H9 (cell line): ENCODE data around the gene DIP2A. TPM values are rescaled to one million over a fixed set of nuclear protein-coding genes. Genes with fewer than 3 reads are reported as not detected.

Experiments
- DNase-seq: peaks from one replicate; pipeline ENCODE4 v3.0.0-alpha.2; 2017
- H2AFZ ChIP-seq: one replicate; pipeline ENCODE4 v1.6.1; 2013; ENCODE audit warnings: mild to moderate bottlenecking, low read length, control low read depth, moderate library complexity
- H2AK5ac ChIP-seq: 2 replicates; pipeline ENCODE4 v1.6.1; 2013; ENCODE audit warnings: low read length, control low read depth, mixed read lengths; ENCODE audit not compliant: insufficient read length
- H2BK120ac ChIP-seq: one replicate; pipeline ENCODE4 v1.6.1; 2013; ENCODE audit warnings: low read depth, mild to moderate bottlenecking, low read length, control low read depth, inconsistent platforms; ENCODE audit not compliant: poor library complexity, severe bottlenecking
- H2BK12ac ChIP-seq: 2 replicates; pipeline ENCODE4 v1.6.1; 2013; ENCODE audit warnings: low read length, control low read depth, mixed read lengths, low read depth; ENCODE audit not compliant: insufficient read length
- H2BK15ac ChIP-seq: 2 replicates; pipeline ENCODE4 v1.6.1; 2013; ENCODE audit warnings: low read depth, low read length, control low read depth
- H2BK20ac ChIP-seq: one replicate; pipeline ENCODE4 v1.6.1; 2013; ENCODE audit warnings: low read depth, mild to moderate bottlenecking, low read length, control low read depth, inconsistent platforms; ENCODE audit not compliant: poor library complexity, severe bottlenecking
- H2BK5ac ChIP-seq: 2 replicates; pipeline ENCODE4 v1.6.1; 2013; ENCODE audit warnings: low read length, control low read depth, mixed read lengths; ENCODE audit not compliant: insufficient read length
- H3K14ac ChIP-seq: 2 replicates; pipeline ENCODE4 v1.6.1; 2013; ENCODE audit warnings: low read length, control low read depth; ENCODE audit not compliant: insufficient read depth
- H3K18ac ChIP-seq: 2 replicates; pipeline ENCODE4 v1.6.1; 2013; ENCODE audit warnings: low read depth, mild to moderate bottlenecking, mixed read lengths, low read length, control low read depth; ENCODE audit not compliant: insufficient read length
- H3K23ac ChIP-seq: 2 replicates; pipeline ENCODE4 v1.6.1; 2013; ENCODE audit warnings: low read length, control low read depth, mixed read lengths, low read depth; ENCODE audit not compliant: insufficient read length
- H3K23me2 ChIP-seq: 2 replicates; pipeline ENCODE4 v1.6.1; 2013; ENCODE audit warnings: low read depth, mild to moderate bottlenecking, mixed read lengths, low read length, control low read depth; ENCODE audit not compliant: insufficient read length, poor library complexity, severe bottlenecking
- H3K27ac ChIP-seq: 2 replicates; pipeline ENCODE4 v1.5.1; 2013; ENCODE audit warnings: low read length, control low read depth, mixed read lengths, low read depth; ENCODE audit not compliant: insufficient read length
- H3K27me3 ChIP-seq: 2 replicates; pipeline ENCODE4 v1.6.1; 2013; ENCODE audit warnings: low read length, control low read depth, inconsistent platforms; ENCODE audit not compliant: insufficient read depth
- H3K4ac ChIP-seq: 2 replicates; pipeline ENCODE4 v1.6.1; 2013; ENCODE audit warnings: low read depth, mild to moderate bottlenecking, control low read depth, inconsistent platforms, low read length, moderate library complexity
- H3K4me1 ChIP-seq: 2 replicates; pipeline ENCODE4 v1.6.1; 2013; ENCODE audit warnings: low read length, control low read depth, inconsistent platforms; ENCODE audit not compliant: insufficient read depth
- H3K4me2 ChIP-seq: 2 replicates; pipeline ENCODE4 v1.6.1; 2013; ENCODE audit warnings: low read length, control low read depth, mixed read lengths; ENCODE audit not compliant: insufficient read length, insufficient read depth
- H3K56ac ChIP-seq: 2 replicates; pipeline ENCODE4 v1.6.1; 2013; ENCODE audit warnings: low read depth, mild to moderate bottlenecking, mixed read lengths, low read length, control low read depth; ENCODE audit not compliant: insufficient read length
- H3K79me1 ChIP-seq: 2 replicates; pipeline ENCODE4 v1.6.1; 2013; ENCODE audit warnings: low read depth, mild to moderate bottlenecking, moderate library complexity, low read length, control low read depth, inconsistent platforms; ENCODE audit not compliant: insufficient read depth, poor library complexity, severe bottlenecking
- H3K79me2 ChIP-seq: 2 replicates; pipeline ENCODE4 v1.6.1; 2013; ENCODE audit warnings: low read length, control low read depth, inconsistent platforms; ENCODE audit not compliant: insufficient read depth
- H3K9ac ChIP-seq: 2 replicates; pipeline ENCODE4 v1.6.1; 2013; ENCODE audit warnings: low read length, control low read depth, mixed read lengths; ENCODE audit not compliant: insufficient read length; ENCODE audit errors: extremely low read depth
- H3K9me3 ChIP-seq: one replicate; pipeline ENCODE4 v1.6.1; 2013; ENCODE audit warnings: low read depth, low read length, inconsistent platforms; ENCODE audit not compliant: control insufficient read depth
- H3T11ph ChIP-seq: one replicate; pipeline ENCODE4 v1.6.1; 2013; ENCODE audit warnings: mild to moderate bottlenecking, low read length, control low read depth, inconsistent platforms
- H4K20me1 ChIP-seq: one replicate; pipeline ENCODE4 v1.6.1; 2013; ENCODE audit not compliant: control insufficient read depth, insufficient read length, insufficient read depth
- H4K5ac ChIP-seq: 2 replicates; pipeline ENCODE4 v1.6.1; 2013; ENCODE audit warnings: low read depth, mild to moderate bottlenecking, mixed read lengths, low read length, control low read depth; ENCODE audit not compliant: insufficient read length
- H4K8ac ChIP-seq: replicated peaks from 2 replicates; pipeline ENCODE4 v1.6.1; 2013; ENCODE audit warnings: low read length, control low read depth, mixed read lengths, low read depth; ENCODE audit not compliant: insufficient read length
- H4K91ac ChIP-seq: 2 replicates; pipeline ENCODE4 v1.6.1; 2013; ENCODE audit warnings: low read depth, mild to moderate bottlenecking, moderate library complexity, mixed read lengths, low read length, control low read depth; ENCODE audit not compliant: insufficient read length
- H3K27ac Mint-ChIP-seq, 3 experiments: 2 replicates in 2 of 3; 3 replicates in 1 of 3; pipeline ENCODE4 v1.8.0; 2020 to 2021; ENCODE audit warnings: mixed read lengths in 3 of 3, mild to moderate bottlenecking in 1 of 3, moderate library complexity in 1 of 3
- H3K27me3 Mint-ChIP-seq: 2 replicates; pipeline ENCODE4 v1.8.0; 2021; ENCODE audit warnings: low read depth, mild to moderate bottlenecking, moderate library complexity, mixed read lengths
- H3K36me3 Mint-ChIP-seq, 3 experiments: 2 replicates in 2 of 3; 3 replicates in 1 of 3; pipeline ENCODE4 v1.8.0; 2020 to 2021; ENCODE audit warnings: low read depth in 3 of 3, mixed read lengths in 3 of 3; ENCODE audit not compliant: insufficient read depth in 1 of 3
- H3K4me1 Mint-ChIP-seq, 2 experiments: 2 replicates each; pipeline ENCODE4 v1.8.0; 2020; ENCODE audit warnings: mixed read lengths in 2 of 2
- H3K4me3 Mint-ChIP-seq, 2 experiments: 2 replicates in 1 of 2; 3 replicates in 1 of 2; pipeline ENCODE4 v1.8.0; 2020 to 2021; ENCODE audit warnings: mild to moderate bottlenecking in 2 of 2, mixed read lengths in 2 of 2, moderate library complexity in 1 of 2
- H3K9me3 Mint-ChIP-seq, 2 experiments: 2 replicates in 1 of 2; 3 replicates in 1 of 2; pipeline ENCODE4 v1.8.0; 2020; ENCODE audit warnings: mild to moderate bottlenecking in 2 of 2, mixed read lengths in 2 of 2, moderate library complexity in 1 of 2
- CTCF ChIP-seq: fragments of 200-600 bp; sonication (generic); conservative IDR thresholded peaks from 3 replicates; pipeline ENCODE4 v1.8.0; 2021; ENCODE audit warnings: antibody characterized with exemption, mild to moderate bottlenecking
- WGBS: extraction: QIAGEN DNeasy Blood & Tissue Kit; methylation state at CpG from one replicate; pipeline ENCODE4 v1.1.7; 2013; ENCODE audit warnings: missing lambda C conversion rate, low lambda C conversion rate, mixed read lengths; ENCODE audit not compliant: insufficient read length; ENCODE audit errors: extremely low coverage; 5-methylcytosine and 5-hydroxymethylcytosine counted together
- total RNA-seq: library from RNA; stranded (reverse); gene quantifications from 2 replicates; pipeline ENCODE4 v1.2.1, GENCODE V29; 2021

The DIP2A gene
- total RNA-seq, 1 experiment from 2014 or later: 25.2 TPM

GRCh38 chr21:46455575-46456385, 2.9 kb upstream of the DIP2A start:
- H2BK5ac ChIP-seq: no peak overlapping the region
- H4K20me1 ChIP-seq: no peaks in the 10 kb centered on the region
- Mint-ChIP-seq H3K27me3 (no peaks in the 10 kb centered on the region), H3K27ac (peak overlapping the region in 1 of 3 experiments; percentile 18; a peak in 1 of 7 replicates), H3K9me3 (no peaks in the 10 kb centered on the region; a peak in 1 of 5 replicates), H3K36me3 (peaks cover 3 to 28% (median 20%) of the 10 kb centered on the region in 3 experiments; a peak in 6 of 7 replicates), H3K4me3 (no peak overlapping the region), H3K4me1 (peaks cover 11 to 21% of the 10 kb centered on the region in 2 experiments)
- no peak overlapping the region for H3K4ac ChIP-seq
- H2BK12ac ChIP-seq: no peak overlapping the region
- no peak for TF ChIP-seq CTCF
- no peaks in the 10 kb centered on the region for H3K4me1 ChIP-seq
- H3K79me2 ChIP-seq: no peaks in the 10 kb centered on the region
- no CpG with 5 or more reads among the region's 10 CpGs for WGBS
- no peak overlapping the region for H4K5ac ChIP-seq
- H3K27me3 ChIP-seq: no peaks in the 10 kb centered on the region
- H3K9ac ChIP-seq: no peak overlapping the region
- H2BK20ac ChIP-seq: no peak overlapping the region
- H3K9me3 ChIP-seq: no peaks in the 10 kb centered on the region
- no peak overlapping the region for H3T11ph ChIP-seq
- H2BK120ac ChIP-seq: no peak overlapping the region
- H3K23me2 ChIP-seq: peaks cover 8% of the 10 kb centered on the region
- DNase-seq: no peak
- no peak overlapping the region for H3K23ac ChIP-seq
- H3K79me1 ChIP-seq: no peaks in the 10 kb centered on the region
- no peak overlapping the region for H2AK5ac ChIP-seq
- H4K8ac ChIP-seq: no peak overlapping the region
- no peak overlapping the region for H3K14ac ChIP-seq
- no peak overlapping the region for H3K27ac ChIP-seq
- no peak overlapping the region for H3K4me2 ChIP-seq
- H2AFZ ChIP-seq: no peak overlapping the region
- no peak overlapping the region for H3K56ac ChIP-seq
- H3K18ac ChIP-seq: no peak overlapping the region
- H2BK15ac ChIP-seq: no peak overlapping the region
- no peak overlapping the region for H4K91ac ChIP-seq
